ENCODE measurements around the gene KIF6.

The KIF6 gene

DNA sequence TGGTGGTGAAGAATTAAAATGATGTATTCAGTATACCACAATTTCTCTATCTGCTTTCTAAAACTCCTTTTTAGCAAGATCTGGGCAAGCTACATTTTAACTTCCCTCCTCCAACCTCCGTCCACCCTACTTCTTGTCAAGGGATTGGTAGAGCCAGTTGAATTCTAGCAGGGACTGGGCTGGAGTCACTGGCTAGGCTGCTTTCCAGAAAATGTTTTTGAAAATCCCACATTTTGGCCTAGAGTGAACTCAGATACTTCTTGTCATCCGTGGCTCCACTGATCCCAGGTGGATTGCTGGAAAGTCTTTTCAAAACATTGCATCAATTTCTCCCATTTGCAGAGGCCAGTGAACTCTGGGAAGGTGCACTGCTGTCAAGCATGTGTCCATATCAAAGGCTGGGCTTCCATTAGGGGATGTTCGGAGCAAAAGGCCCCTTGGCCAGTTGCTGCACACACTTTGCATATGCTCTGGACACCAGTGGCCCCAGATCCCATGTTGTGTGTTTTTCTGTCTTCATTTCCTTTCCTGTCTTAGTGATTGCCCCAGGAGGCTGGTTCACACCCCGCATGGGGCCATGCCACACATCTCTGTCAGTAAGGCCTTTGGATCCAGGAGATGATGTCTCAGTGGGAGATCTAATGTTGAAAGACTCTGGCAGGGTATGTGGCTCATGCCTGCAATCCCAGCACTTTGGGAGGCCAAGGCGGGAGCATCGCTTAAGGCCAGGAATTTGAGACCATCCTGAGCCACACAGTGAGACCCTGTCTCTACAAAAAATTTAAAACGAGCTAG is 391.4 kb downstream of the KIF6 start:
- in situ Hi-C loops (cut with MboI; ENCODE audit: low sequenced_read_pairs): no loop called here

DNA sequence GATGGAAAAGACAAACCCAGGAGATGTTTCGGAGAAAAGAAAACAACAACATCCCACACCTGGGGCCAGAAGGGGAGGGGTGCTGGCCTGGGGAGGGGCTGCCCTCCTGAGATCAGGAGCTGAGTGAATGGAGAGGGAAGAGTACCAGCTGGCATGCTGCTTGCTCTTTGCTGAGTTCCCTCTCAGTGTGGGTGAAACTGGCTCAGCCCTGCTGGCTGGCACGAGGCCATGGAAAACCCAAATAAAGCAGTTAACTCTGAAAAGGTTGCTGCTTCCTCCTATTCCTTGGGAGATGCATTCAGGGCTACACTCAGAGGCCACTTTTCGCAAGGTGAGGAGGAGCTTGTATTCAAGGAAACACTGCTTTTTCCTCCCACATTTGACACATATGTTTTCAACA is 394.7 kb downstream of the KIF6 start:
- in situ Hi-C loops (cut with MboI; ENCODE audit: low sequenced_read_pairs): no loop called here

- in situ Hi-C loops (cut with MboI; ENCODE audit: low sequenced_read_pairs): no loop called here
Observed at GRCh38 chr6:39330057-39330456, 395.2 kb downstream of the KIF6 start.

DNA sequence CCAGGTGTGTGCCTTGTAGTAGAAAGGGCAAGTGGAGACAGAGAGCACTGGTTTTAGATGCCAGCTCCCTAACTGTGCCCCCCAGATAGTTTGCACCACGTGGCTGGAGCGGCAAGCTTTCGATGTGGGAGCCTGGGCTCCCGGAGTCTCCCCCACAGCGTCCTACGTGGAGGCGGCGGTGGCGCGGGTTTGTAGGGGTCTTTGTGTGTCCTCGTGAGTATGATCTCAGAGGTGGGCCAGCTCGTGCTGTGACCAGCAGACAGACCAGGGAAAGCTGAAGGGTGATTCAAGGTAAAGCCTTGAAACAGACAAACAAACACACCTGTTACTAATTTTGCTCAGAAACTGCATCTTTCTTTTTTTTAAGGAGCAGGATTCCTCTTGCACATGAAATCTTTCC is 397.1 kb downstream of the KIF6 start:
- in situ Hi-C loops (cut with MboI; ENCODE audit: low sequenced_read_pairs): no loop called here

DNA sequence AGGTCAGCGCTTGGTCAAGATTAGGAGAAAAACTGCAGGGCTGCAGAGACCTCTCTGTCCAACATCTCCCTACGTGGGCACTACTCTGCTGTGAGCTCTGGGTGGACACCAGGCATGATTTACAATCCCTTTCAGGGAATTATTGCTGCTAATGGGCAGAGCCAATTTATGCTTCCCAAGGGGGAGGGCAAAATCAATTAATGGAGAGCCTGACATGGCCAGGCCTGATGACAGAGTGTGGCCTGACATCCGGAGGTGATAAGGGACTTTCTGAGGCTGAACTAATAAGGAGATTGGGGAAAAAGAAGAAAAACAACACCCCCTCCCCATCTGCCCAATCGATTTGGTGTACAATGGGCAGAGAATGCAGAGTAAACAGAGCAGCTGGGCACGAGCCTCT is 397.7 kb downstream of the KIF6 start:
- in situ Hi-C loops (cut with MboI; ENCODE audit: low sequenced_read_pairs): no loop called here

- in situ Hi-C loops (cut with MboI; ENCODE audit: low sequenced_read_pairs): no loop called here
Observed at GRCh38 chr6:39322306-39322850, 402.8 kb downstream of the KIF6 start, which contains the start of gene KCNK16. Gene KCNK16 (minus strand): TSS chr6:39322702. CDS start chr6:39322540, 162 bp downstream.

DNA sequence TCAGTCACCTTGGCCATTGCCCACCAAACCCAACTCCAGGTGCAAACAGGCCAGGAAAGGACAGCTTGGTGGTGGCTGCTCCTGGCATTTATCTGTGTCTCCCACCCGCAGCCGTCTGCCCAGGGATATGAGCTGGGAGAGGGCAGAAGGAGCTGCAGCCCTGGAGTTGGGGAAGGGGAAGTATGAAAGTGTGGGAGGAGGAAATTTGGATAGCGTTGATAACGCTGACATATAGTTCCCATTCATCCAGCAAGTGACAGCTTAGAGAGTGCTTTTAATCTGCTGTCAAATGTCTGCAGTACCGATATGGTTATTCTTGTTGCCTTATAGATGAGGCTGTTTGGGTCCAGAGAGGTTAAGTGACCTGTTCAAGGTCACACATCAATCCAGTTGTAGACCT is 403.4 kb downstream of the KIF6 start:
- in situ Hi-C loops (cut with MboI; ENCODE audit: low sequenced_read_pairs): no loop called here

DNA sequence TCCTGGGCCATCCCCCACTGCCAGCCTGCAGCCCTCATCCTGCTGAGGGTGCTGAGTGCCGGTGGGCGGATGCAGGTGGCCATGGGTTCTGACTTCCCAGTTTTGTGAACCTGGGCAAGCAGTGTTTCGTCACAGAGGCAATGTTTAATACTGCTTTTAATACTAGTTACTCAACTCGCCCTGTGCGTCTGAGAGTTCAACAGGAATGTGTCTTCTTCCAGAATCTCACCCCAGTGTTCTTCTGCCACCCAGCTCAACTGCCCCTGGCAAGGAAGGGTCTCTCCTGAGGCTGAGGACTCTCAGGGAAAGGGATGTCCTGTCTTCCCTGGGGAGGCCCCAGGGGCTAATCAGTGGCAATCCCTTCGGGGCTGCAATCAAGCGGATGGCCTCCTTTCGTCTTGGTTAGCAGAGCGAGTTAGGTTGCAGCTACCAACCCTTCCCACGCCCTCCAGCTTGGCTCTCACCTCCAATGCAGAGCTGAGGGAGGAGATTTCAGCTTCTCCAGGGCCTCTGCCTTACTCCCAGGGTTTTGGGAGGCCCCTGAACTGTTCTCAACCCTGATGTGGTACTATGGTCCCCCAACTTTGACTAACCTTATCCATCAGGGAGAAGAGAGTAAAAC is 404.7 kb downstream of the KIF6 start:
- in situ Hi-C loops (cut with MboI; ENCODE audit: low sequenced_read_pairs): no loop called here

DNA sequence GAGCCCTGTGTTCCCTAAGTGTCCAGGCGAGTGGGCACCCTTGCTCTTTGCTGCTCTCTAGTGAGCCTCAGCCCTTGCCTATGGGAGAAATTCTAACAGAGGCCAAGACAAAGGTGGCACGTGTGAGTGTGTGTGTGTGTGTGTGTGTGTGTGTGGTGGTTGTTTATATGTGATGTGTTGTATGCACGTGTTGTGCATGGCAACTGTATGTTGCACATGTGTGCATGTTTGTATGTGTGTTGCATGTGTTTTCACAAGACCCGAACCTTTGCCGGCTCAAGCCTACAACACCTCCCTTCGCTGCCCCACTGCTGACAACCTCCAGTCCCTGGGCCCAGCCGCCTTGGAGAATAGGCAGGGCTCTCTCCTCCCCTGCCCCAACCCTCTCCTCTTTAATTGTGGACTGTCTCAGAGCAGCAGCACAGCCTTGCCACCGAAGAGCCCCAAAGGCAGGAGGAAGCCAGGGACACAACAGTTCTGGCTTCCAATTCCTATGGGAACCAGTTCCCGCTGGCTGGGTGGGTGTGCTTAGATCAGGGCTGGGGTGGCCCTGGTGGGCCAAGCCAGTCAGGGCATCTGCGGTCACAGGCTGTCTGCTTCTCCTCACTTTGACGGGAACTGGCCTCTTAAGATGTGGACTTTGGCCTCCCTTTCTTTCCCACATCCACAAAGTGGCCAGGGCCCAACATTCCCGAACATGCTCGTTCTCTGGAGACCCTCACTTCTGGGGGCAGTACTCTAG is 405.4 kb downstream of the KIF6 start:
- in situ Hi-C loops (cut with MboI; ENCODE audit: low sequenced_read_pairs): no loop called here

DNA sequence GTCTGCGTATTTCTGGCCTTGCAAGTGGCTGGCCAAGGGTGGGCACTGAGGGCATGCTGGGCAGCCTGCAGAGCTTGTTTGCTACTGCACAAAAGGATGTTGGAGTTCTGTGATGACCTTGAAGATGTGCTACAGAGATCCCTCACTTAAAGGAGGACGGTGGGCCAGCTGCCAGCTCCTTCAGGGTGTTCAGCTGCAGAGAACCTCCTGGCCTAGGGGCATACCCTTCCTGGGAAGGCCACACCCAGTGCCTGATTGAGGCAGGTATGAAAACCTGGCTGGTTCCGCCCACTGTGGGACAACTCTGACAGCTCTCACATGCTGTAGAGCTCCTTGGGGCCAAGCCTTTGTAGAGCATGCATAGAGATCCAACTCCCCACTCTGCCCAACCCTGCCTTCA is 408.0 kb downstream of the KIF6 start:
- in situ Hi-C loops (cut with MboI; ENCODE audit: low sequenced_read_pairs): no loop called here

- in situ Hi-C loops (cut with MboI; ENCODE audit: low sequenced_read_pairs): no loop called here
Observed at GRCh38 chr6:39314273-39314795, 410.9 kb downstream of the KIF6 start, which contains the start of gene KCNK17. Gene KCNK17 (minus strand): TSS chr6:39314419. CDS start chr6:39314320, 99 bp downstream.

GRCh38 chr6:39313526-39314272 is 411.5 kb downstream of the KIF6 start:
- in situ Hi-C loops (cut with MboI; ENCODE audit: low sequenced_read_pairs): no loop called here

DNA sequence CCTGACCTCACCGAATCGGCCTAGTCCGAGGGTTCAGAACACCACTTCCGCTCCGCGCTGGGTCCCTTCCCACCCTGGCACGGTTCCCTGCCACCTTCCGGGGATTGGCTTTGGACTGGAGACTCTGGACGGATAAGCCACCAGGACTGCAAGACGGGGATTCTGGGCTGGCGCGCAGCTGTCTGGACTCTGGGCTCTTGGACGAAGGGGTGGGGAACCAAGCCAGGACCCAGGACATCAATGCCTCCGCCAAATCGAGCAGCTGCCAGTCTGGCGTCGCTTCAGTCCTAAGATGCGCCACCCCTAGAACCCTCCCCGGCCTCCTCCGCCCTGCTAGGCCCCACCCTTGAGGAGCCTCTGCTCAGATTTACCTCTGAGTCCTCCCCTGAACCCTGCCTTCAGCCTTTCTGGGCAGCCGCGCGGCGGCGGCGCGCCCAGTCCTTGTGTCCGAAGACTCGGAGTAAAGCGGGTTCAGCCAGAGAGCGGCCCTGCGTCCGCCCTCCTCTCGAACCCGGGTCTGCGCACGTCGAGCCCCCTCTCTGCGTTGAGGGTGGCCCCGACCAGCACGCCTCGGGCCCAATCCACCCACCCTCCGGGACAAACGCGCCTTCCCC is 412.2 kb downstream of the KIF6 start:
- in situ Hi-C loops (cut with MboI; ENCODE audit: low sequenced_read_pairs): no loop called here

GRCh38 chr6:39310542-39310941 is 414.7 kb downstream of the KIF6 start:
- in situ Hi-C loops (cut with MboI; ENCODE audit: low sequenced_read_pairs): no loop called here

- in situ Hi-C loops (cut with MboI; ENCODE audit: low sequenced_read_pairs): no loop called here
Observed at GRCh38 chr6:39309942-39310531, 415.2 kb downstream of the KIF6 start.

DNA sequence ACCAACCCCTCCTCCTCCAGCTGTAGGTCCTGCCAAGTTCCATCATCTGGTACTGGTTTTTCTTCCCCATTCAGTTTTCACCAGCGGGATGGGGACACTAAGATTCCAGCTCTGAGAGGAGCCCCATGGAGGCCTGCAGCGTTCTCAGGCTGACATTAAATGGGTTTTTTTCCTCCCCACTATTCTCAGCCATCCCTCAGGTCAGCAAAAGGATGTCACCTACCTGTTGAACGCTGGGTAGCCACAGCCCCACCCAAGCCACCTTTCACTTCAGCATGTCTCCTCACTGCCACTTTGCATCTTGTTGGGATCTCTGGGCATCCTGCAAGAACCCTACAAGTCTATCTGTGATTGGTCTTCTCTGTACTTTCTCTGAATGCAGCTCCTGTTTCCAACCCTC is 417.7 kb downstream of the KIF6 start:
- in situ Hi-C loops (cut with MboI; ENCODE audit: low sequenced_read_pairs): no loop called here

DNA sequence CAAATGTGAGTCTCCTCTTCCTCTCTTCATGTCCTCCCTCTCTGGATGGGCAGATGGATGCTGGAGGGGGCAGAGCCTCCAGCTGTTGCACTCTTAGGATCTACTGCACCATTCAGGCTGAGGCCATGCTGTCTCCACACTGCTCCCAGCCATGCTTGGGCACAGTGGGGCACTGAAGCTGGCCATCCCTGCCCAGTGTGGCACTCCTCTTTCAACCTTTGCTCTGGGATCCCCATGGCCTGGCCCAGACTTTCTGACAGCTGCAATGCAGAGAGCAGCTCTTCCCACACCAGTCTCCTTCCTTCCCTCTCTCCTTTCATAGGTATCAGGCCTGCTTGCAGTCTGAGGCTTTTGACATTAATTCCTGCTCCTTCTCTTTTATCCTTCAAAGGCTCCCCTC is 420.3 kb downstream of the KIF6 start:
- in situ Hi-C loops (cut with MboI; ENCODE audit: low sequenced_read_pairs): loop anchor here (5.0 kb wide), 1 partner anchor 138 kb away; no protein-coding TSS in a partner anchor

- in situ Hi-C loops (cut with MboI; ENCODE audit: low sequenced_read_pairs): loop anchor here (5.0 kb wide), 1 partner anchor 136 kb away; no protein-coding TSS in a partner anchor
Observed at GRCh38 chr6:39303425-39304153, 421.6 kb downstream of the KIF6 start.

Data from HL-60/S4 treated with phorbol 12-myristate 13-acetate at 8.2 ng/mL for 4 days and 3 days (cell line).